NCI-H146 treated with DMSO at 0.1 percent for 48 hours (cell line): Measurements from ENCODE around the gene MYEOV.

Experiments
- DNase-seq: peaks from one replicate; lab custom pipeline; 2025; ENCODE audit not compliant: unreplicated experiment; lab: John Stamatoyannopoulos, UW

MYEOV gene

DNA sequence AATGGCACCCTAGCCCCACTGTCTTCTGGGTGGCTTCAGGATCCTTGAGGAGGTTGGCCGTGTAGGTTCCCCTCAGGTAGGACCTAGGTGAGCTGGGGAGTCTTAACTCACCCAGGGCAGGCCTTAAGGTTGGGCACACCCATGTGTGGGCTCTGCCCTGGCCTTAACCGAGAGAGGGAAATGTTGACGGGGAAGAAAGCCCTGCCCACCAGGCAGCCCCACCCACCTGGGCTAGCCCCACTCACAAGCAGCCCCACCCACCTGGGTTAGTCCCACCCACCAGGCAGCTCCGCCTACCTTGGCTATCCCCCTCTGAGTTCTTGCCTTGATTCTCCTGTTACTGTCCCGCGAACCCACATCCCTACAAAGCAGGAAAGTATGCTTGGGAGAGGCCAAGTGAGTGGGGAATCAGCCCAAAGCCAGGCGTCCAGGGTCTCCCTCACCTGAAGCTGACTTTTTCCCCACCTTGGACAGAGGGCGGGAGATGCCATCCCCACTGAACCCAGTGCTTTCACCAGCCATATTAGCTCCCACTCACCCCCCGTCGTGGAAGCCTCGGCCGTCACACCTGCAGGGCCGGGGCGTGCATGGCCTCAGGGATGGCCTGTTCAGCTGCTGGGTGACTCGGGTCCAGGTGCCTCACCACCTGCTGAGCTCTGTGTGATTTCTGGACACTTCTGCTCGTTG, at the start of gene MYEOV:
MYEOV (plus strand) TSS at position 337 of the 687 bp plus-strand sequence. CDS start 1,200 bp downstream, outside the sequence.
- no peak for DNase-seq

DNA sequence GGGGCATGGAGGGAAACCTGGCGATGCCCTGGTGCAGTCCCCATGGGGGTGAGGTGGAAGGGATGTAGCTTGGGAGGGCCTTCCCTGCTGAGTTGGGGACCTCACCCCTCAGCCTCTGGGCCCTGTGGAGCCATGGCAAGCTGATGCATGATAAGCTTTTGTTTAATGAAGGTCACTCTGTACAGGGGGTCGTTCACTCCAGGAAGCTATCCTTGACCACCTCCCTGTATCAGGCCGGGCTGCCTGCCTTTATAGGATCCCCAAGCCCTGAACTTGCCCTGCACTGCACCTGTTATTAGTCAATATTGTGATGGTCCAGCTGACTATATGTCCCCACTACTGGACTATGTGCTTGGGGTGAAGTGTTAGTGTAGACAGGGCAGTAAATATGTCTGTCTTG, 49.7 kb upstream of the MYEOV start:
- no peak for DNase-seq

DNA sequence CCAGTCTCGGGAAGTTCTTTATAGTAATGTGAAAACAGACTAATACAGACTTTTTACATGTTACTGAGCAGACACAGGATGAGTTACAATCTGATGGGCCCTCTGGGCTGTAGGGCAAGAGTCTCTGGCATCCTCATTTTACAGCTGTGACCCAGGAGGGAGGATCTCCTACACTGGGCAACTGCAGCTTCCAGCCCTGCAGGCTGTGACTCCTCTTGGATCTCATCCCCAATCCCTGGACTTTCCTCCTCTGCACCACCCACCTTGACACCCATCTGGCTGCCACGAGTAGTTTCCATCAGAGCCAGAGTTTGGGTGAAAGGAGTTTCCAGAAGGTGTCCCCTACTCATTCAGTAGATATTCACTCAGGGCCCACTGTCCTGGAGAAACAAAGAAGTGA, 48.9 kb upstream of the MYEOV start:
- DNase-seq = no peak

DNA sequence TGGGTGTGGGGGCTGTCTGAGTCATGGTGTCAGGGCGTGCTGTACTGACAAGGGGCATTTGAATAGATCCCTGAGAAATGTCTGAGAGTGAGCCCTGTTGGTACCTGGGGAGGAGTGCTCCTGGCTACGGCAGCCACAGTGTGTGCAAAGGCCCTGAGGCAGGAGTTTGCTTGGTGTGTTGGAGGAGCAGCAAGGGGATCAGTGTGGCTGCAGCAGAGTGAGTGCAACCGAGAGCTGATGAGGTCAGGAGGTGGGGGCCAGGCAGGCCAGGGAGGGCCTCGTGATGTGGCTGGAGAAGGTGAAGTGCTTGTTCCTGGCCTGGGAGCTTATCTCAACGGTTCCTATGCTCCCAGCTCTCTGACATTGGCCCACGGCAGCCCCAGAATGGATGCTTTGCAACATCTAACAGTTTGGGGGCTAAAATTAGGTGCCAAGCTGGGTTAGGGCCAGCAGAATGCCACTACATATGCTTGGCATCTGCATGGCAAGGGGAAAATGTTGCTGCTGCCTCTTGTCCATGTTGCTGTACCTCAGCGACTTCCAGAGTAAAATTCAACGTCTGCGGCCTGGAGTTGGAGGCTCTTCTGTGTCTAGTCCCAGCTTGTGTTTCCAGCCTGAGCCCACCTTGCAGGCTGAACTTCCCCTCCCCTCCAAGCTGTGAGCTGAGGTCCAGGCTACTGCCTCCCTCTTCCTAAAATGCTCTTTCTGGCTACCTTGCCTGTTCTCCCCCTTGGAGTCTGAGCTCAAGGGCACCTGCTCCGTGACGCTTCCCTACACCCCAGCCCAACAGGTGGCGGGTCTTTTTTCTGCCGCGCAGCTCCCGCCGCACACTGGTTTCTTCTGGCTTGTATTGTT, 48.2 kb upstream of the MYEOV start:
- no peak for DNase-seq

DNA sequence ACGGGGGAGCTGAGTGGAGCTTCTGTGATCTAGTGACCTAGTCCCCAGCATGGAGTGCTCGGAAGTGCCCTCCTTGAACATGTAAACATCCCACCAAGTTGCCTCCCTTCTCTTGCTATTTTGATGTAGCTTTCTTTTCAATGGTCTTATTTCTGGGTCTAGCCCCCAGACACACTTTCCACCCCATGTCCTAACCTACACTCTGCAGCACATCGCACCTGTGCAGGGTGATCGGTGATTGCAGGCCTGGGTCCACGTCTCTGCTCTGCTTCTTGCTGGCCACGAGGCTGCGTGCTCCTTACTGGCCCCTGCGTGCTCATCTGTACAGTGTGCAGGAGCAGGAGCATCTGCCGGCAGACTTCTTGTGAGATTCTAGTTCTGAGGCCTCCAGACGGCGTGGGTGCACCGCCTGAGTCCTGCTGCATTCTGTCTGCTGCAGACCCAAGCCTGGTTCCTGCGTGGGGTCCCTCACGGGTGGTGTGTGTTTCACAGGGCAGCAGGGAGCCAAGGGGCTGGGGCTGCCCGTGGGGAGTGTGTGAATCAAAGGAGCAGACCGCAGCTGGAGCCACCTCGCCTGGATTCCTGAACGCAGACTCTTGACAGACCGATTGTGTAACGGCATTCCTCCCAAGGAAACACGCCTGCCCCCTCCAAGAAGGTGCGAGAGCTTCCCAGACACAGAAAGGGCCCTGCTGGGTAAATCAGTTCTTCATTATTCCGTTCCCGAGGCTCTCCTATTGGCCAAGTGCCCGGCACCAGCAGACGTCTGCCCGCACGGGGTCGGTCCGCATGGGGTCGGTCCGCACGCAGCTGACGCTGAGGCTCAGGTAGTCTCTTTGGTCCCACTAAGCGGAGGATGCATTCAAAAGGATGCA, 44.4 kb upstream of the MYEOV start:
- DNase-seq = no peak

DNA sequence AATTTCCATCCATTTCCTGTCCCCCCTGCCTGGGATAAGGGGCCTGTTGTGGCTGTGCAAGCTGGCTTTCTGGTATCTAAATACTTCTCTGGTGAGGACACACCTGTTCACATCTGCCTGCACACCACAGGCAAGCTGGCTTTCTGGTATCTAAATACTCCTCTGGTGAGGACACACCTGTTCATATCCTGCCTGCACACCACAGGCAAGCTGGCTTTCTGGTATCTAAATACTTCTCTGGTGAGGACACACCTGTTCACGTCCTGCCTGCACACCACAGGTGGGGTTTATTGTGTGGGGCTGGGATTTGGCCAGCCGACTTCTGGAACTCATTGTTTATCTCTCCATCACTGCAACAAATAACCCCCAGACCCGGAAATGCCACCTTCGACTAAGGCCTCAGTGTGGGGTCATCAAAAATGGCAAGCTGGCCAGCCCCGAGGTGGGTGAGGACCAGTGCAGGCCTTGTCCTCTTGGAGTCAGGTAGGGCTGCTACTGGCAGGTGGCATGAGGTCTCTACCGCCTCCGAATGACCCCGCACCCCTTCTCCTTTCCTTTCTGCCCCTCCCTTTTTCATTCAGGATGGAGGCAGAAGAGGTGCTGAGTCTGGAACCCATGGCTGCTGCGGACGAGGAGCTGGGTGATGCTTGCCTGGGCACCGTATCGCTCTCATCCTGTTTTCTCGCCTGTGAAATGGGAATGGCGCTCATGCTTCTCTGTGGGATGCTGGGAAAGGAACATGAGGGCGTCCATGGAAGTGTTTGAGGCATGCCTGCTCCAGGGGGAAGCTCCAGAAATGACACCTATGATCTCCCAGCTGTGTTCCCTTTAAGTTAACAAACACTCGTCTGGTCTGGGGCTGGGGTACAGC, 43.5 kb upstream of the MYEOV start:
- no peak for DNase-seq

DNA sequence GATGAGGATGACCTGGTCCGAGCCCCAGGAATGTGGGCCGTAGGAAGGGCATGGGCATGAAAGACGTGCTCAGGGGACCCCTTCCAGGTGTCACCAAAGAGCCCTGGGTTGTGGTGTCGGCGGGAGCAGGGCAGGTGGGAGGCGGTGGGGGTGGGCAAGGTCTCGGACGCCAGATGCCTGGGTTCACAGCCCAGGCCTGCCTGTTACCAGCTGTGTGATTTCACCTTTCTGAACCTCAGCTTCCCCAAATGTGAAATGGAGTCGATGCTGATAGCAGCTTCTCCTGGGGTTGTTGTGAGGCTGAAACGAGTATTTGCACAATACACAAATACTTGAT, 42.9 kb upstream of the MYEOV start:
- DNase-seq = no peak

DNA sequence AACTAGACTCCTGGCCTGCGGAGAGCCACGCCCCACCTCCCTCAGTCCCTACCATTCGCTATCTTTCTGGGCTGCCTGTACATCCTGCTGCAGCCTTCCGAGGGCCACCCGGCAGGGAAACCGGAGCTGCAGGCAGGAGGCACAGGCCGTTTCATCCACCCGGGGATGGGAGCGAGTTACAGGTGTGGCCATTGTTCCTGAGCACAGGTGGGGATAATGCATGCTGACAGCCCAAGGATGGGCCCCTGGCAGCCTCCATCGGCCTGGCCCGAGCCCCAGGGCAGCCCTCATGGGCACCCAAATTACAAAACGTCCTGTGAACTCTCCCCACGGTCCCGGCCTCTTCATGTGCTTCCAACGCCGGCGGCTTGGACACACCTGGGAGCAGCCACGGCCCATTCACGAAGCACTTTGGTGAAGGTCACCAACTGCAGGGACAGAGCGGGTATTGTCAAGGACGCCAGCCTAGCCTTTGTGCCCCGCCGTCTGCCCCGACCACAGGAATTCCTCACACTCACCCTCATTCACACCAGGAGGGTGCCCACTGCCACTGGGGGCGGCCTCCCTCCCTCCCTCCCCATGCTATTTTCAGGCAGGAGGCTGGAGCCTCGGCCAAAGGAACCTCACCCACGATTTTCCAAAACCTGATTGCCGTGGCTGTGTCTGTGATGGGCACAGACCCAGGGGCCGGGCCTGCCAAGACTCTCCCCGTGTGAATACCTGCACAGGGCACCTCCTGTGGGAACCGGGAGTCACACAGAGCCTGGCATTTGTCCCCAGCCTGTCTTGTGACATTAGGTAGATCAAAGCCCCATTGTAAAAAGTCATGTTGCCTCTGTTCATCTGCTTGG, 42.1 kb upstream of the MYEOV start:
- DNase-seq = no peak

DNA sequence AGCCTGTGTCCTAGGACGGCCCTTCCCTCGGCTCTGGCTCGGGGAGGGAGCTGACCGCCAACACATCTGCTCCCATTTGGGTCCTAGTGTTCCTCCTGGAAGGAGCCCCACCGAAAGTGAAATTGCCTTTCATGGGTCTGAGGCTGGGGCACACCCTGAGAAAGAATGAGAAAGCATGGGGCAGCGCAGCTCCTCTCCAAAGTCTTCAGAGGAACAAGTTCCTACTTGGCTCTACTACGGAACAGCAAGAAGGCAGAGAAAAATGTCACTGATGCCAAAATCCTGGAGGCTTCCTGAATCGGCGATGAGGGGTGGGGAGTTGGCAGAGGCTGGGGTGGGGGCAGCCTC, 41.5 kb upstream of the MYEOV start:
- no peak for DNase-seq

DNA sequence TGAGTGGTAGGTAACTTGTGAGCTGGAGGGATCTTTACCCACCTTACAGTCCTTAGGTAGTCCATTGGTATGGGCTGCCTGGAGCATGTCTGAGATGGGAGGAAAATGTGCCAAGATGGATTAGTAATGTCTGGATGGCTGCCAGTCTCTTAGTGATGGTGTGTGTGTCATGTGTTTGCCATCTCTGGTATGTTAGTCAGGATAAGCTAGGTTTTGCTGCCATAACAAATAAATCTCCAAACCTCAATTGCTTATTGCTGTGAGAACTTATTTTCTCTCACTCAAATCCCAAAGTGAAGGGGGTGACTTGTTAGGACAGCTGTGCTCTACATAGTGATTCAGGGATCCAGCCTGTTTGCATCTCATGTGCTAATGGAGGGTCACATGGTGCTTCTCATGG, 40.9 kb upstream of the MYEOV start:
- DNase-seq = no peak

DNA sequence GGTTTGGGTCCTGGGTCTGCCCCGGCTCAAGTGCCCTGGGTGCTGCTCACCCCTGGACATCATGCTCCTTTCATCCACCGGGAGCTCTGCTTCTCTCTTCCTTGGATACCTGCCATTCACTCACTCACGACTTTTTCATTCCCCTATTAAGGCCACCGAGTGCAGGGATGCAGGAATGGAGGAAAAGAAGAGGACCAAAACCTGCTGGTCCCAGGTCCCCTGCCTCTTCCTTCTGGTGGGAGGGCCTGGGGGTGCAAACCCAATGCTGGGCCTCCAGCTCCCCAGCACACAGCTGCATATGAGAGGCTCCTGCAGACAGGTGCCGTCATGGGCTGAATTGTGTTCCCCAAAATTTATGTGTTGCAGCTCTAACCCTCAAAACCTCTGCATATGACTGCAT, 36.8 kb upstream of the MYEOV start:
- DNase-seq = no peak

DNA sequence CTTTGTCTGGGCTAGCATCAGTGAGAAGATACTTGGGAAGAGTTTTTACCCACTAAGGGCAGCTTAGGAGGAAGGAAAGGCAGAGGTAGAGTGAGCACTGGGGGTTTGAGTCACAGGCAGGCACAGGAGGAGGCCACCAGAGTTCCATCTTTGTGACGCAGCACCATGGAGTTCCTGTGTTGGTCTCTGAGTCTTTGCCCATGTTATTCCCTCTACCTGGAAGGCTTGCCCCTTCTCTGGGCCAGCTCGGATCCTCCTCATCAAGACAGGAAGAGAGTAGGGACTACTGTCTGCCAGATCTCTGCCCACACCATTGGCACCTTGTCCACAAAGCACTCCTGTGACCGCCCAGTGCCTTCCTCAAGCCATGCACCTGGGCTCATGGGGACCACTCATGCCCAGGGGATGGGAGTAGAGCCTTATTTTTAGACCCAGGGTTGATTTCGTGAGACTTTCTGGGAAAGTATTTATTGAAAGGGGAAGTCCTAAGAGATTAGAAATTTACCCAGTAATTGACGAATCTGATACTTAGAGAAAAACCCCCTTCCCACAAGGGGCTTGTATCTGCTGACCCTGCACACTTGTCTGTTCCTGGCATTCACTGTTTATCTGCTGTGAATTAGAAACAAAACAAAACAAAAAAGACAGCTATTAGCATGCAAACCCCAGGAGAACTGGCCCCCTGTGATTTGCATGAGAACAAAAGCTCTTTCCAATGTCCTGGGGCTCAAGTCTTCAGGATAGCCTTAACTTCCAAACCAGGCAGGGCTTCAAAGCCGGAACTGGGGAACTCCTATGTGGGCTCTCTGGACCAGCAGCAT, 35.9 kb upstream of the MYEOV start:
- no peak for DNase-seq

DNA sequence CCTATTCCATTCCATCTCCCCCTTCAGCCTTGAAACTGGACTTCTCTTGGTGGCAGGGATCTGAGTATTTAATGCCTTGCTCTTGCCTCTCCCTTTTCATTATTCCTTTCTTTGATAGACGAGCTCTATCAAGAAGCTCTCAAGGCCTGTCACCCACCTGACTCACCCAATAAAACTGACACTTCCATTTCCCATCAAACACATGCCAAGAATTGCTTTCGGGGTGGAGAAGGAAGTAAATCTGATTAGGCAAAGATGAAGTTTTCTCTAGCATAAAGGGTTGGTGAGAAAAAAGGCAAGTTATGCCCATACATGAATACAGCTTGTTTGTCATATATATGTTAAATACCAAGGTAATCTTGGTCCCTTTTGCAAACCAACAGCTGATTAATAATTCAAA, 34.9 kb upstream of the MYEOV start:
- no peak for DNase-seq

DNA sequence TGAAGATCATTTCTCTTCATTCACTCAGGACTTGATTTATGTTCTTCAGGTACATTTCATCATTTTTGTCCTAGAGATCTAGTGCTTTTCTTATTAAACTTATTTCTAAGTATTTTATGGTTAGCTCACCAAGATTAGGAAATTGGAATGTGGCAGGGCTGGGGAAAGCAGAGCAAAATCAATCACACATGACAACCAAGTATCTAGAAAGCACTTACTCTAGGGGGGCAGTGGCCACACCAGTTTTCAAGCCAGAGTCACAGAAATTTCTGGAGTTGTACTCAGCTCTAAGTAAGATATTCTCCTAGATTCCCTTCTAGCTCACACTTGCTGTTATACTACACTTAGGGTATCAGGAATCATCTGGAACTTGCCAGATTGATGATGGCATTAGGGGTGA, 33.3 kb upstream of the MYEOV start:
- DNase-seq = no peak

DNA sequence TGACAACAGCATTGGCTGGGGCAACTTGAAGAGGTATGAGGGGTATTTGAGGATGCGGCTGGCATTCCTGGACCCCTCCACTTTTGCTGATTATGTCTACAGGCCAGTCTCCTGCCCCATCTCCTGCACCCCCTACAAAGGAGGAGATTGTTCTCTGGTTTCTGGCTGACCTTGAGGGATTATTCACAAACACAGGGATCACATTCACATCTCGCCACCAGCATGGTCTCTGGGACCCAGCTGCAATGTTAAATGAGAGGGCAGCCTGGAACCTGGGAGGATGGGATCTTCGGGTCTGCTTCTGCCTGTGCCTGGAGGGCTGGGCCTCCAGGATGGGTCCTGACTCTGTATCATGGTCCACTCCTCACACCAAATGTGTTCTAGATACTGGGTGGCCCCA, 32.8 kb upstream of the MYEOV start:
- no peak for DNase-seq

DNA sequence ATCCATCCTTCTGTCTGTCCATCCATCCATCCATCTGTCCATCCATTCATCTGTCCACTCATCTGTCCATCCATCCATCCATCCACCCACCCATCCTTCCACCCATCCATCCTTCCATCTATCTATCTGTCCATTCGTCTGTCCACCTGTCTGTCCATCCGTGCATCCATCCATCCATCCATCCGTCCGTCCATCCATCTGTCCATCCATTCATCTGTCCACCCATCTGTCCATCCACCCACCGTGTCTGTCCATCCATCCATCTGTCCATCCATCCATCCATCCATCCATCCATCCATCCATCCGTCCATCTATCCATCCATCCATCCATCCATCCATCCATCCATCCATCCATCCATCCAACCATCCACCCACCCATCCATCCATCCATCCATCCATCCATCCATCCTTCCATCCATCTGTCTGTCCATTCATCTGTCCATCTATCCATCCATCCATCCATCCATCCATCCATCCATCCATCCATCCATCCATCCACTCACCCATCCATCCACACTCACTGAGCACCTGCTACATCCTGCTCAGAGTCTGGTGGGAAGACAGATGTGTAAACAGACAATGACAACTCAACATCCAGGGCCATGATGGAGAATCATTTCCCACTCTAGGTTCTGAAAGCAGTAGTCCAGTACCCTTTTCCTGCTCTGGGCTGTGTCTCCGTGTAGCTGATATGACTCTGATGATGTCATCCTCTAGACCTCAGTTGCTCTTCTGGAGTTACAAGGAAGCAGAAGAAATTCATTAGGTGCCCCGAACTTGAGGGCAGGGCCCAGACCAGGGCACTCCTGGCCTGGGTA, 30.8 kb upstream of the MYEOV start:
- DNase-seq = no peak

DNA sequence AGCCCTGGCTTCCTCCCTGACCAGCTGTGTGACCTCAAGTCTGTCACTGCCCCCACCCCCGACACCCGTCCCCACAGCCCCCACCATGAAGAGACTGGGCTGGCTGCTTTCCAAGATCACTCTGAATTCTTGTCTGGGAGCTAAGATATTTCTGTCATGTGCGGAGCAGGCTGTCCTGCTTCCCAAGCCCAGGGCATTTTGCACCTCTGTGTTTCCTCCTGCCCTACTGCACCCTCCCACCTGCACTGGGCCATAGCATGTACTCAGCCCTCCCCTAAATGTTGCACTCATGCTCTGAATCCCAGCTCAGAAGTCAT, 30.3 kb upstream of the MYEOV start:
- no peak for DNase-seq

DNA sequence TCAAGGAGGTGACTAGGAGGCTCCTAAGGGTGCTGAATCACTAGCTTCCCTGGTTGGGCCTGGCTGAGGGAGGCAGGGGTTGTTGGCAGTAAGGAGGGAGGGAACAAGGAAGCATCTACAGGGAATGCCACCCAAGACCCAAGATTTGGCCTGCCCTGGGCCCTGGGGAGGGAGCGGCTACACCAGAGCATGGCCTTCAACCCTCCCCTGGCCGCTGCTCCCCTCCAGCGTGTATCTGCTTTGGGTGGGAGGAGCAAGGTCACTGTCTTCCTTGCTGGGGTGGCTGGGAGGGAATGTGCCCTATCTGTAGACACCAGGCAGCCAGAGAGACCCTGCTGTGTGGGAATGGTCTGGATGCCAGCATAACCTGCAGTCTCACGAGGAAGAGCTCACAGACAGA, 29.5 kb upstream of the MYEOV start:
- no peak for DNase-seq
